Stomach (tissue), 9 donors: ENCODE data around the gene KCNA5. TPM values are rescaled to one million over a fixed set of nuclear protein-coding genes. Genes with fewer than 3 reads are reported as not detected.

ENCODE experiments used
- DNase-seq, 2 donors: peaks; one replicate each; pipeline versions ENCODE4 v3.0.0 to v3.0.0-alpha.2; 2013 to 2019
- H3K27ac ChIP-seq, 5 donors: fragments of 200-600 bp in 4 of 5; sonication (generic) in 4 of 5; one replicate each; pipeline ENCODE4 v1.5.1; 2013 to 2019; ENCODE audit warnings: mild to moderate bottlenecking in 1 of 5, moderate library complexity in 1 of 5
- H3K27me3 ChIP-seq, 3 donors: fragments of 200-600 bp; sonication (generic); one replicate each; pipeline ENCODE4 v1.5.1; 2017 to 2019; ENCODE audit warnings: mixed run types in 1 of 3
- H3K36me3 ChIP-seq, 4 donors: fragments of 200-600 bp; sonication (generic); 1 replicate in 3 of 4; 2 replicates in 1 of 4; pipeline ENCODE4 v1.5.1; 2016 to 2019
- H3K4me1 ChIP-seq, 4 donors: fragments of 200-600 bp; sonication (generic); one replicate each; pipeline ENCODE4 v1.5.1; 2016 to 2019
- H3K4me3 ChIP-seq, 4 donors: fragments of 200-600 bp; sonication (generic) in 3 of 4; one replicate each; pipeline ENCODE4 v1.5.1; 2016 to 2019; ENCODE audit warnings: mild to moderate bottlenecking in 1 of 4
- H3K9me3 ChIP-seq, 4 donors: fragments of 200-600 bp; sonication (generic); one replicate each; pipeline ENCODE4 v1.5.1; 2016 to 2019
- CTCF ChIP-seq, 7 experiments: fragments of 450-650 bp in 4 of 7; fragments of 200-600 bp in 3 of 7; sonication (generic) in 3 of 7; IDR thresholded peaks; one replicate each; pipeline ENCODE4 v1.5.1; 2016 to 2019; ENCODE audit warnings: antibody characterized with exemption in 7 of 7, control low read depth in 2 of 7, mild to moderate bottlenecking in 1 of 7
- EP300 ChIP-seq: sonication (generic); formaldehyde crosslinking; IDR thresholded peaks from one replicate; pipeline ENCODE4 v1.6.1; 2017; ENCODE audit warnings: antibody characterized with exemption
- POLR2A ChIP-seq, 4 donors: fragments of 450-650 bp; IDR thresholded peaks; one replicate each; pipeline ENCODE4 v1.6.1; 2016; ENCODE audit warnings: antibody characterized with exemption in 4 of 4, control low read depth in 2 of 4, mild to moderate bottlenecking in 1 of 4, moderate library complexity in 1 of 4
- POLR2AphosphoS5 ChIP-seq, 3 donors: sonication (generic); formaldehyde crosslinking; IDR thresholded peaks; one replicate each; pipeline ENCODE4 v1.6.1; 2016; ENCODE audit warnings: antibody characterized with exemption in 3 of 3
- WGBS, 5 donors: extraction: QIAGEN DNeasy Blood & Tissue Kit in 3 of 5; methylation state at CpG; one replicate each; pipeline versions ENCODE4 v1.1.5 to v1.1.7; 2013 to 2018; 5-methylcytosine and 5-hydroxymethylcytosine counted together
- intact Hi-C: fragments of 100-400 bp; cut with DNase I; formaldehyde crosslinking; loops from one replicate; pipeline ENCODE4 v1.15.1; 2023; ENCODE audit warnings: low total_unique reads
- polyA plus RNA-seq, 3 donors: library from polyadenylated mRNA; stranded (reverse); fragments of 200-250 nt; gene quantifications; one replicate each; pipeline ENCODE4 v1.2.3, GENCODE V29; 2013
- total RNA-seq, 5 donors: library from RNA; depleted of rRNA; stranded (reverse); fragments of >200 nt; gene quantifications; one replicate each; pipeline versions ENCODE4 v1.1.0 to v1.2.3, GENCODE V29; 2014 to 2016
- donor health status: healthy with polysubstance abuse.
- donor health status: Bipolar disorder and iron deficiency.
- donor health status: healthy.

The KCNA5 gene
- total and polyA plus RNA-seq, 8 donors: 0.58 to 6.5 (median 3.5) TPM; not detected in 3

DNA sequence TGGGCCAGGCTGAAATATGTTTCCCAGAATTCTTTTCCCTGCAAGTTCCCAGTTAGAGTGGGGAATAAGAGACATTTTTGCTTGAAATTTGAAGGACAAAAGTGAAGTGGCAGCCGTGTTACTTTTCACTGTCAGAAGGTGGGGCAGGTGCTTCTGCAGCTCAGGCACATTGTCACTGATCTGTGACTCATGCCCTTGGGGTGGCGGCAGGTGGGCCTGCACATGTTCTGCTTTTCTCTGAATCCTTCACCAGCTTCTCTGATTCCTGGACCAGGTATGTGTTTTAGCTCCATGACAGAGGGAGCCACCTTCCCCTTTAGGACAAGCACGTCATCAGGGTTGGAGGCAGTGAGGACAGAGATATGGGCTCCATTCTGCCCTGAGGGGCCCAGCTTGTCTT lies 11.7 kb upstream of the KCNA5 start:
- Histone ChIP-seq H3K27ac (no peak overlapping the region), H3K4me1 (peaks cover 0 to 9% (median 2%) of the 10 kb centered on the region in 4 donors), H3K36me3 (no peaks in the 10 kb centered on the region), H3K4me3 (no peak overlapping the region), H3K27me3 (peaks cover 0 to 6% (median 0%) of the 10 kb centered on the region in 3 donors), H3K9me3 (no peaks in the 10 kb centered on the region)
- intact Hi-C loops: no loop called here
- no peak for DNase-seq
- 86 to 92% (median 90%) methylated on average over 3 of the region's 3 CpGs for WGBS, 5 donors
- TF ChIP-seq EP300: no peak
- TF ChIP-seq POLR2AphosphoS5 (IDR thresholded peaks at IDR 0.05): no peak
- no peak for TF ChIP-seq CTCF (IDR thresholded peaks at IDR 0.05)
- no peak for TF ChIP-seq POLR2A (IDR thresholded peaks at IDR 0.05)

DNA sequence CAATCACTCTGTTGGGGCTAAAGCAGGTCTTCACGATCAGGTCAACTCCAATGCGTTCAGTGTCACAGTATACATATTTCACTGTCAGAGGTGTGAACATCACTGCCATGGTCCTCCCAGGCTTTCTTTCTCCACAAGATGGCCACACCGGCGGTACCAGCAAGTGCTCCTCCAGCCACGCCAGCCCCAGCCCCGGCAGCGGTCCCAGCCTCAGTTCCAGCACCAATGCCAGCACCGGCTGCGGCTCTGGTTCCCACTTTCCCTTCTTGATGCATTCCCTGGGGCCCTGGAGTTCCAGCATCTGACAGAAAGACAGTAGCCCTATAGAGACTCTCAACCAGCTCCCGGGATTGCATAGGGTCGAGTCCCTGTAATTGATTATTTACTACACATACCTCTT lies 10.9 kb upstream of the KCNA5 start:
- Histone ChIP-seq H3K27ac (no peak overlapping the region), H3K36me3 (no peaks in the 10 kb centered on the region), H3K27me3 (no peaks in the 10 kb centered on the region), H3K4me3 (no peak overlapping the region), H3K9me3 (no peaks in the 10 kb centered on the region), H3K4me1 (peaks cover 0 to 9% (median 2%) of the 10 kb centered on the region in 4 donors)
- TF ChIP-seq CTCF (IDR thresholded peaks at IDR 0.05): no peak
- TF ChIP-seq EP300: no peak
- no peak for TF ChIP-seq POLR2A (IDR thresholded peaks at IDR 0.05)
- TF ChIP-seq POLR2AphosphoS5 (IDR thresholded peaks at IDR 0.05): no peak
- intact Hi-C loops: no loop called here
- WGBS, 5 donors: 88 to 96% (median 92%) methylated on average over 11 of the region's 11 CpGs
- no peak for DNase-seq

GRCh38 chr12:5033883-5034282 lies 9.8 kb upstream of the KCNA5 start:
- H3K4me3 ChIP-seq: no peak overlapping the region
- no peaks in the 10 kb centered on the region for H3K27me3 ChIP-seq
- intact Hi-C loops: no loop called here
- H3K36me3 ChIP-seq: no peaks in the 10 kb centered on the region
- DNase-seq: no peak
- H3K27ac ChIP-seq: no peak overlapping the region
- WGBS, 5 donors: 52 to 65% (median 57%) methylated on average over 1 of the region's 1 CpG
- H3K9me3 ChIP-seq: no peaks in the 10 kb centered on the region
- TF ChIP-seq POLR2A (IDR thresholded peaks at IDR 0.05) (no peak), EP300 (no peak), CTCF (IDR thresholded peaks at IDR 0.05) (no peak), POLR2AphosphoS5 (IDR thresholded peaks at IDR 0.05) (no peak)
- H3K4me1 ChIP-seq: peaks cover 0 to 9% (median 2%) of the 10 kb centered on the region in 4 donors

DNA sequence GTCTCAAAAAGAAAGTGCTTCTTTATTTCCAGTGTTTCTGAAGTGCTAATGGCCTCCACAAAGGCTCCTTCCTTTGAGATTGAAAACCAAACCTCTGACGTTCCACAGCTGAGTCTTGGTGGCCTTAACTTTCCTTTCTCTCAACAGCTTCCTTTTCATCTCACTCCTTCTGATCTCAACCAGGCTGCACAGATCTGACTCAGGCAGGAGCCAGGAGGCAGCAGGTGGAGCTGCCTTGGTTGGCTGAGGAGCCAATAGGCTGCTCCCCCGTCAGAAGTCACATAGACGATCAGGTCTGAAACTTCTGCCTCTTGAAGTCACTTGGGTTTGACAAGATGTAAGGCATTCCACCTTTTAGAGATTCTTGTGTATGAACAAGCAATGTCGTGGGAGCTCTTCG lies 9.1 kb upstream of the KCNA5 start:
- Histone ChIP-seq H3K4me3 (no peak overlapping the region), H3K27me3 (no peaks in the 10 kb centered on the region), H3K4me1 (peaks cover 0 to 9% (median 2%) of the 10 kb centered on the region in 4 donors), H3K9me3 (no peaks in the 10 kb centered on the region), H3K36me3 (no peaks in the 10 kb centered on the region), H3K27ac (no peak overlapping the region)
- 55 to 80% (median 57%) methylated on average over 5 of the region's 5 CpGs for WGBS, 5 donors
- TF ChIP-seq CTCF (IDR thresholded peaks at IDR 0.05) (no peak), EP300 (no peak), POLR2AphosphoS5 (IDR thresholded peaks at IDR 0.05) (no peak), POLR2A (IDR thresholded peaks at IDR 0.05) (no peak)
- DNase-seq: no peak
- intact Hi-C loops: no loop called here
